ENCODE measurements around the gene AEBP2. TPM values are rescaled to one million over a fixed set of nuclear protein-coding genes. Genes with fewer than 3 reads are reported as not detected.
A peak's percentile ranks its signal among the peaks of the same experiment; 100 is the strongest.

The AEBP2 gene
- total and polyA plus RNA-seq, 9 of the 15 experiments (the other 6 are each of a cell fraction or from before 2014, with no cell fraction given): 5.7 to 43.7 (median 10.3) TPM

DNA sequence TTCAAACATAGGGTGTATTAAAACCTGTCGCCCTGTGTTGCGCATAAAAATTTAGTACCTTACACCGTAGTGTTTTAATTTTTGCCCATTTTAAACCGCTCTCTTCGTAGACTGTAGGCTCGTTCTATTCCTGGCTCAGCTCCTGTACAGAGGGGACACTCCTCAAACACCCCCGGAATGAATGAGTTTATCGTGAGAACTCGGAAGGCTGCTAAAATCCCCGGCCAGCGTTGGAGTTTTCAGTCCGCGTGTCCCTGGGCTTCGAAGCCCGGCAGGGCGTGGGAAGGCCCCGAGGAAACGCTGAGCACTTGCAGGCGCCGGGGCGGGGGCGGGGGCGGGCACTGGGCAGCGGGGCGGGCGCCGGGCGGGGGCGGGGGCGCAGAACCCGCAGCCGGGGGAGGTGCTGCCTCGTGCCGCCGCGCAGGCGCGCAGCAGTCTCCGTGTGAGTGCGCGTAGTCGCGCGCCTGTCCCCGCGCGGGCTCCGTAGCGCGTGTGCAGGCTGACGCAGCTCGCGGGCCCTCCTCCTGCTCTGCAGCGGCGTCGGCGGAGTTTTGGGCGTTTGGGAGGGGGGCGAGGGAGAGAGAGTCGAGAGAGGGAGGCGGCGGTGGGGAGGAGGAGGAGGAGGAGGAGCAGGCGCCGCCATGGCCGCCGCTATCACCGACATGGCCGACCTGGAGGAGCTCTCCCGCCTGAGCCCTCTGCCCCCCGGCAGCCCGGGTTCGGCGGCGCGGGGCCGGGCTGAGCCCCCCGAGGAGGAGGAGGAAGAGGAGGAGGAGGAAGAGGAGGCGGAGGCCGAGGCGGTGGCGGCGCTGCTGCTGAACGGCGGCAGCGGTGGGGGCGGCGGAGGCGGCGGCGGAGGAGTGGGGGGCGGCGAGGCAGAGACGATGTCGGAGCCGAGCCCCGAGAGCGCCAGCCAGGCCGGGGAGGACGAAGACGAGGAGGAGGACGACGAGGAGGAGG, at the start of gene AEBP2 (continued):
- TF ChIP-seq, protein P1, sequence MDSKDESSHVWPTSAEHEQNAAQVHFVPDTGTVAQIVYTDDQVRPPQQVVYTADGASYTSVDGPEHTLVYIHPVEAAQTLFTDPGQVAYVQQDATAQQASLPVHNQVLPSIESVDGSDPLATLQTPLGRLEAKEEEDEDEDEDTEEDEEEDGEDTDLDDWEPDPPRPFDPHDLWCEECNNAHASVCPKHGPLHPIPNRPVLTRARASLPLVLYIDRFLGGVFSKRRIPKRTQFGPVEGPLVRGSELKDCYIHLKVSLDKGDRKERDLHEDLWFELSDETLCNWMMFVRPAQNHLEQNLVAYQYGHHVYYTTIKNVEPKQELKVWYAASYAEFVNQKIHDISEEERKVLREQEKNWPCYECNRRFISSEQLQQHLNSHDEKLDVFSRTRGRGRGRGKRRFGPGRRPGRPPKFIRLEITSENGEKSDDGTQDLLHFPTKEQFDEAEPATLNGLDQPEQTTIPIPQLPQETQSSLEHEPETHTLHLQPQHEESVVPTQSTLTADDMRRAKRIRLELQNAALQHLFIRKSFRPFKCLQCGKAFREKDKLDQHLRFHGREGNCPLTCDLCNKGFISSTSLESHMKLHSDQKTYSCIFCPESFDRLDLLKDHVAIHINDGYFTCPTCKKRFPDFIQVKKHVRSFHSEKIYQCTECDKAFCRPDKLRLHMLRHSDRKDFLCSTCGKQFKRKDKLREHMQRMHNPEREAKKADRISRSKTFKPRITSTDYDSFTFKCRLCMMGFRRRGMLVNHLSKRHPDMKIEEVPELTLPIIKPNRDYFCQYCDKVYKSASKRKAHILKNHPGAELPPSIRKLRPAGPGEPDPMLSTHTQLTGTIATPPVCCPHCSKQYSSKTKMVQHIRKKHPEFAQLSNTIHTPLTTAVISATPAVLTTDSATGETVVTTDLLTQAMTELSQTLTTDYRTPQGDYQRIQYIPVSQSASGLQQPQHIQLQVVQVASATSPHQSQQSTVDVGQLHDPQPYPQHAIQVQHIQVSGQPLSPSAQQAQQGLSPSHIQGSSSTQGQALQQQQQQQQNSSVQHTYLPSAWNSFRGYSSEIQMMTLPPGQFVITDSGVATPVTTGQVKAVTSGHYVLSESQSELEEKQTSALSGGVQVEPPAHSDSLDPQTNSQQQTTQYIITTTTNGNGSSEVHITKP (IDR thresholded peaks at IDR 0.05; ENCODE audit: partially characterized antibody): peak; percentile 48
- TF ChIP-seq, protein P2, sequence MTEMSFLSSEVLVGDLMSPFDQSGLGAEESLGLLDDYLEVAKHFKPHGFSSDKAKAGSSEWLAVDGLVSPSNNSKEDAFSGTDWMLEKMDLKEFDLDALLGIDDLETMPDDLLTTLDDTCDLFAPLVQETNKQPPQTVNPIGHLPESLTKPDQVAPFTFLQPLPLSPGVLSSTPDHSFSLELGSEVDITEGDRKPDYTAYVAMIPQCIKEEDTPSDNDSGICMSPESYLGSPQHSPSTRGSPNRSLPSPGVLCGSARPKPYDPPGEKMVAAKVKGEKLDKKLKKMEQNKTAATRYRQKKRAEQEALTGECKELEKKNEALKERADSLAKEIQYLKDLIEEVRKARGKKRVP (CRISPR knock-in tag; IDR thresholded peaks at IDR 0.05): no peak
- no peak for TF ChIP-seq PHB2 (IDR thresholded peaks at IDR 0.05; ENCODE audit: low read depth)
- TF ChIP-seq, protein P3, sequence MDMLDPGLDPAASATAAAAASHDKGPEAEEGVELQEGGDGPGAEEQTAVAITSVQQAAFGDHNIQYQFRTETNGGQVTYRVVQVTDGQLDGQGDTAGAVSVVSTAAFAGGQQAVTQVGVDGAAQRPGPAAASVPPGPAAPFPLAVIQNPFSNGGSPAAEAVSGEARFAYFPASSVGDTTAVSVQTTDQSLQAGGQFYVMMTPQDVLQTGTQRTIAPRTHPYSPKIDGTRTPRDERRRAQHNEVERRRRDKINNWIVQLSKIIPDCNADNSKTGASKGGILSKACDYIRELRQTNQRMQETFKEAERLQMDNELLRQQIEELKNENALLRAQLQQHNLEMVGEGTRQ (CRISPR knock-in tag; IDR thresholded peaks at IDR 0.05): no peak
- no peak for TF ChIP-seq GABPB2 (CRISPR knock-in tag; conservative IDR thresholded peaks at IDR 0.05)
- no peak; the same call in 1 of the 2 replicates for TF ChIP-seq MBD2 (IDR thresholded peaks at IDR 0.05; ENCODE audit: borderline replicate concordance, low read depth)
- TF ChIP-seq ILF3 (IDR thresholded peaks at IDR 0.05; ENCODE audit: borderline replicate concordance): no peak
- TF ChIP-seq ZNF121 (CRISPR knock-in tag; conservative IDR thresholded peaks at IDR 0.05): no peak
- no peak for TF ChIP-seq IRF2 (CRISPR knock-in tag; IDR thresholded peaks at IDR 0.05)
- 0 out of 2 replicates have a peak, but pooled peaks have one; percentile 20 for TF ChIP-seq PML (IDR thresholded peaks at IDR 0.05; ENCODE audit: low read length)
- TF ChIP-seq, protein P4, sequence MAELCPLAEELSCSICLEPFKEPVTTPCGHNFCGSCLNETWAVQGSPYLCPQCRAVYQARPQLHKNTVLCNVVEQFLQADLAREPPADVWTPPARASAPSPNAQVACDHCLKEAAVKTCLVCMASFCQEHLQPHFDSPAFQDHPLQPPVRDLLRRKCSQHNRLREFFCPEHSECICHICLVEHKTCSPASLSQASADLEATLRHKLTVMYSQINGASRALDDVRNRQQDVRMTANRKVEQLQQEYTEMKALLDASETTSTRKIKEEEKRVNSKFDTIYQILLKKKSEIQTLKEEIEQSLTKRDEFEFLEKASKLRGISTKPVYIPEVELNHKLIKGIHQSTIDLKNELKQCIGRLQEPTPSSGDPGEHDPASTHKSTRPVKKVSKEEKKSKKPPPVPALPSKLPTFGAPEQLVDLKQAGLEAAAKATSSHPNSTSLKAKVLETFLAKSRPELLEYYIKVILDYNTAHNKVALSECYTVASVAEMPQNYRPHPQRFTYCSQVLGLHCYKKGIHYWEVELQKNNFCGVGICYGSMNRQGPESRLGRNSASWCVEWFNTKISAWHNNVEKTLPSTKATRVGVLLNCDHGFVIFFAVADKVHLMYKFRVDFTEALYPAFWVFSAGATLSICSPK (IDR thresholded peaks at IDR 0.05; ENCODE audit: borderline replicate concordance): no peak
- TF ChIP-seq HNRNPL (IDR thresholded peaks at IDR 0.05; ENCODE audit: low read depth, low read length): no peak
- no peak for TF ChIP-seq PCBP2 (IDR thresholded peaks at IDR 0.05; ENCODE audit: low read depth, low read length, poor library complexity, severe bottlenecking)
- TF ChIP-seq ZFP1 (CRISPR knock-in tag; IDR thresholded peaks at IDR 0.05): no peak
- no peak for TF ChIP-seq ATF7 (IDR thresholded peaks at IDR 0.05)
- TF ChIP-seq, protein P5, sequence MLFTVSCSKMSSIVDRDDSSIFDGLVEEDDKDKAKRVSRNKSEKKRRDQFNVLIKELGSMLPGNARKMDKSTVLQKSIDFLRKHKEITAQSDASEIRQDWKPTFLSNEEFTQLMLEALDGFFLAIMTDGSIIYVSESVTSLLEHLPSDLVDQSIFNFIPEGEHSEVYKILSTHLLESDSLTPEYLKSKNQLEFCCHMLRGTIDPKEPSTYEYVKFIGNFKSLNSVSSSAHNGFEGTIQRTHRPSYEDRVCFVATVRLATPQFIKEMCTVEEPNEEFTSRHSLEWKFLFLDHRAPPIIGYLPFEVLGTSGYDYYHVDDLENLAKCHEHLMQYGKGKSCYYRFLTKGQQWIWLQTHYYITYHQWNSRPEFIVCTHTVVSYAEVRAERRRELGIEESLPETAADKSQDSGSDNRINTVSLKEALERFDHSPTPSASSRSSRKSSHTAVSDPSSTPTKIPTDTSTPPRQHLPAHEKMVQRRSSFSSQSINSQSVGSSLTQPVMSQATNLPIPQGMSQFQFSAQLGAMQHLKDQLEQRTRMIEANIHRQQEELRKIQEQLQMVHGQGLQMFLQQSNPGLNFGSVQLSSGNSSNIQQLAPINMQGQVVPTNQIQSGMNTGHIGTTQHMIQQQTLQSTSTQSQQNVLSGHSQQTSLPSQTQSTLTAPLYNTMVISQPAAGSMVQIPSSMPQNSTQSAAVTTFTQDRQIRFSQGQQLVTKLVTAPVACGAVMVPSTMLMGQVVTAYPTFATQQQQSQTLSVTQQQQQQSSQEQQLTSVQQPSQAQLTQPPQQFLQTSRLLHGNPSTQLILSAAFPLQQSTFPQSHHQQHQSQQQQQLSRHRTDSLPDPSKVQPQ (CRISPR knock-in tag; IDR thresholded peaks at IDR 0.05; ENCODE audit: borderline replicate concordance): no peak

Measured in K562 (cell line).